Activated CD4-positive, CD25-positive, alpha-beta regulatory T cell (primary cell): ENCODE results near the gene TTC13.
"Not testable (repeated sequence)": the region's sequence is repeated elsewhere in the genome, so short reads cannot be mapped to it uniquely, and the experiment has no call there.

Source experiments
- DNase-seq, 4 experiments: peaks; one replicate each; lab custom pipeline; 2025; lab: John Stamatoyannopoulos, UW

The TTC13 gene

DNA sequence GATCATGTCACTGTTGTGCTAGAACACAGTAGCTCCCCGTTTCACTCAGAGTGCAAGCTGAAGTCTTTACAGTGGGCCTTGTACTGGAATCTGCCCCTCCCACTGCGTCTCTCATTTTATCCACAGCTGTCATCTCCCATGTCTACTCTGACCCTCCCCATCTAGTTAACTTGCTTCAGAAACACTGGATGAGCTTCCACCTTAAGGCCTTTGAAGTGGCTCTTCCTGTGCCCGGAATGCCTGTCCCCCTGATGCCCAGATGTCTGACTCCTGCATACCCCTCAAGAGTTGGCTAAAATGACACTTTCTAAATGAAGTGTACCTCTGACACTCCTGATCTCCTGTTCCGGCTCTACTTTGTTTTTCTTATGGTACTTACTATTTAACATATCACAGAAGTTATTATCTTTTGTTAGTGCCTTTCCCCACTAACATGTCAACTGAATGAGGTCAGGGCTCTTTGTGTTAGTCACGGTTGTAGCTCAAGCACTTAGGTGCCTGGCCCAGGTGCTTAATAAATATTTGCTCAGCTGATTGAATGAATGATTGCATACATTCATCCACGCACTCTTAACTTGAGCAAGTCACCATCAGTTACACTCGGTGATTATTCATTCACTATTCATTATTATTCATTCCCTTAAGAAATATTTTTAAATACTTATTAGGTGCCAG, 13.6 kb upstream of the TTC13 start:
- DNase-seq: no peak

DNA sequence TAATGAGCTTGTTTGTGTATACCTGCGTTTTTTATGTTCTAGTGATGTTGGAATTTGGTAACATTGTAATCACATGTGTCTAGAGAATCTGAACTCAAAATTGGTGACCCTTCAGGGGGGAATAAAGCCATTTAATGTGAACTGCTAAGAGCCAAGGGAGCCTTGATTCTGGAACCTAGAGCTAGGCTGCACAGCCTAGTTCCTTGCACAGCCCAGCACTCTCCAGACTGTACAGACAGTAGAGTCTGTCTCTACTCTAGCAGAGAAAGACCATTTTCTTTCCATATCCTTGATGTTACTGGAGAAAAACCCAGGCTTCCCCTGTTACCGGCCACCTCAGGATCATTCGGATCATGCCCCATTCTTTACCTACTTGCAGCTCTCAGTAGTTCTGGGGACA, 8.8 kb upstream of the TTC13 start:
- no peak for DNase-seq

DNA sequence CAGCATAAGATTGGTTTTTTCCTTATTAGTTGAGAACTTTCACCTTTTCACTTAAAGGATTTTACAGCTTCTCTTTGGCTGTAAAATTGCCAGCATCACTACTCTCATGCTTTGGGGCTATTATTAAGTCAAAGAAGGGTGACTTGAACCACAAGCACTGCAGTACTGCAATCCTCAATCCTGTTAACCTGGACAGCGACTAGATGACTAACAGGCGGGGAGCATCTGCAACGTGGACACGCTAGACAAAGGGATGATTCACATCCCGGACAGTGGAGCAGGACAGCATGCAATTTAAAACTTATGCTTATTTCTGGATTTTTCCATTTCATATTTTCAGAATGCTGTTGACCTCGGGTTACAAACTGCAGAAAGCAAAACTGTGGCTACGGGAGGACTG, 8.3 kb upstream of the TTC13 start:
- no peak for DNase-seq

DNA sequence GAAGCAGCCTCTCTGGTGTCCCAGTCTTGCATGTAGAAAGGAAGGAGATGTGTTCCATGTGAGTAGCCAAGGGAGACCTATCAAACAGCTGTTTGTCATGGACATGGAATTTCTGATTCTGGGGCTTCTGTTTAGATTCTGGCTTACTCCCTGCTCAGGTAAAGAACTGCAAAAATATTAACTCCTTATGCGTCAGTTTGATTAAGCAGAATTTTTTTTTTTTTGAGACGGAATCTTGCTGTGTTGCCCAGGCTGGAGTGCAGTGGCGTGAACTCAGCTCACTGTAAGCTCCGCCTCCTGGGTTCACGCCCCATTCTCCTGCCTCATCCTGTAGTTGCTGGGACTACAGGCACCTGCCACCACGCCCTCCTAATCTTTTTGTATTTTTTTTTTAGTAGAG, 7.0 kb upstream of the TTC13 start:
- DNase-seq: no peak

DNA sequence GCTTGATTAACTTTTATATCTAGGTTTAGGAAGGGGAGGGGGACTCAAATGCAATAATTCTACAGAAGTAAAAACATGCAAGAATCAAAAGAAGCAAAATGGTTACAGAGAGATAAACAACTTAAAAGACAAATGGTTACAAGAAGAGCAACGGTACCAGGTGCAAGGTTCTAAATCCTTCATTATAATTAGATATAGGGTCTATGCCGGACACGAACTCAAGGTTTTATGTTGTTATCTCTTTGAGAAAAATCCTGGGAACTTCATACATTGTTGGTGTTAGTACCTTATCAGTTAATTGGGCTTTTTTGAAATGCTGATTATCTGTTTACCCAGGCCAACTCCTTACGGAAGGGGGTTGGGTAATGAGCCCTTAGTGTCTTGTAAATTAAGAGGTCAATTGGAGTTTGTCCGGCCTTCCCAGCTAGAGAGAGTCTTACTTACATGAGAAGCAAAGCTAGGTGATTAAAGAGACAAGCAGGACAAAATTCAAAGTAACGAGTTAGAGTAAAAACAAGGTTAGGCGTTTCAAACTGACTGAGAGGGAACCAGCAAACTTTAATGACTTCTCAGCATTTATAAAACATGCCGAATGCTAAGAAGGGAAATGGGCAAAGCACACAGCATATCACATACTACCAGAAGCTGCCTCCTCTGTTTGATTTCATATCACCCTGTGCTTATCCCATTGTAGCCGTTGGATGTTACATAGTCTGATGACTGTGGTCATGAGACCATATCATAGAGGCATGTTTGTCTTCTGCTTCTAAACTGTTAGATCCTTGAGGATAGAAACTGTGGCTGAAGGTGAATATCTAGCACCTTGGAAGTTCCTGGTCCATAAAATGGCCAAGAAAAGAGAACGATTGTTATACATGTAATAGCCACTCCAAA, 6.2 kb upstream of the TTC13 start:
- DNase-seq: not testable (repeated sequence)

DNA sequence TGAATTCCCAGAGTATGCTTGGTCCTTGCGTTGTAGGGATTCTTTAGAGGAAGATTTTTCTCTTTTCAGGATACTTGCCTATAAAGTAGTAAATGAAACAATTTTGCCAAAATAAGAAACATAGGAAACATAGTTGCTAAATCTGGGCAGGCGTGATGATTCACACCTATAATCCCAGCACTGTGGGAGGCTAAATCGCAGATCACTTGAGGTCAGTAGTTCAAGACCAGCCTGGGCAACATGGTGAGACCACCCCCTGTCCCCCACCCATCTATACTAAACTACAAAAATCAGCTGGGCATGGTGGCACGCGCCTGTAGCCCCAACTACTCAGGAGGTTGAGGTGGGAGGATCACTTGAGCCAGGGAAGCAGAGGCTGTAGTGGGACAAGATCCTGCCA, 5.2 kb upstream of the TTC13 start:
- no peak for DNase-seq

DNA sequence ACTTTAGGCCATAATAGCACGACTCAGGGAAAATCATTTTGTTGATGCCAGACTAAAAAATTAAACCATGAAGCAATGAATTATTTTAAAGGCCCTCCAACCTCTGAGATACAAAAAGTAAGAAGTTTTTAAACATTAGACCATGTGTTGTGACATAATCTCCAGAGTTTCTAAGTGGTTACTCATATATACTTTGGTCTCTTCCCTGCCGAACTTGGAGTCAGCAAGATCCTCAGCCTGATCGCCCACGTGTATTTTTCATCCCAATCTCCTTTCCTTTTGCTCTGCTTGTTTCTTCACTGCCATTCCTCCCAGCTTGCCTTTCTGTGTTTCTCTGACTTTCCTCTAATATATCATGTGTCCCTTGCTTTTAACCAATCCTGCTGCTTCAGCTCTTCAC, 4.0 kb upstream of the TTC13 start:
- no peak for DNase-seq

DNA sequence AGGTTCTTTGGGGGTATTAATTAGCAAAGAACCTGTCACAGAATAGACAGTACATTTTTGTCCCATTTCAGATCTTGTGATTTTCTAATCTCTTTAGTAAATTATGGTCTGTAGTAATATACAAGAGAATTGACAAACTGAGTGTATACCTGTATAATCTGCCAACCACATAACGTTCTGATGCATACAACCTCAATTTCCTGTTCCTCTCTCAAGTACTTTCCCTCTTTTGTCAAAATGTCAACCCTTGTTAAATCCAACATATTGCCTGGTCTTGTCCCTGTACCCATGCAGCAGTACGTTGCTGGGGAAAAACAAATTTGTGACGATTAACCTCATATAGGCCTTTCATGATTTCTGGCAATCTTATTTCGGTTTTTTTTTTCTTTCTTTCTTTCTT, 1.3 kb upstream of the TTC13 start:
- no peak for DNase-seq

DNA sequence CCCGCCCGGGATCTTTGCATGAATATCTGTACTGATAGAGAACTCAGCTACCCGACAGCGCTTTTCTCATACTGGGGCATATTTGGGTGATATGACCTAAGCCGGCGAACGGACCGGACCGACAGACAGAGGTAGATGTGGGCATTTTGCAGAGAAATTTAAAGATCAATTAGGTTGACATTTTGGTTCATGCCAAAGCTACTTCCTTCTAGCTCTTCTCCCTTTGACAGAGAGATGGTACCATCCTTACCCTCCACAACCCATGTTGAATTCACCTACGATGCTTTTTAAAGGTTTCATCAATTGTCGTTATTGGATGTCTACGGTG, 692 bp upstream of the TTC13 start:
- no peak for DNase-seq

DNA sequence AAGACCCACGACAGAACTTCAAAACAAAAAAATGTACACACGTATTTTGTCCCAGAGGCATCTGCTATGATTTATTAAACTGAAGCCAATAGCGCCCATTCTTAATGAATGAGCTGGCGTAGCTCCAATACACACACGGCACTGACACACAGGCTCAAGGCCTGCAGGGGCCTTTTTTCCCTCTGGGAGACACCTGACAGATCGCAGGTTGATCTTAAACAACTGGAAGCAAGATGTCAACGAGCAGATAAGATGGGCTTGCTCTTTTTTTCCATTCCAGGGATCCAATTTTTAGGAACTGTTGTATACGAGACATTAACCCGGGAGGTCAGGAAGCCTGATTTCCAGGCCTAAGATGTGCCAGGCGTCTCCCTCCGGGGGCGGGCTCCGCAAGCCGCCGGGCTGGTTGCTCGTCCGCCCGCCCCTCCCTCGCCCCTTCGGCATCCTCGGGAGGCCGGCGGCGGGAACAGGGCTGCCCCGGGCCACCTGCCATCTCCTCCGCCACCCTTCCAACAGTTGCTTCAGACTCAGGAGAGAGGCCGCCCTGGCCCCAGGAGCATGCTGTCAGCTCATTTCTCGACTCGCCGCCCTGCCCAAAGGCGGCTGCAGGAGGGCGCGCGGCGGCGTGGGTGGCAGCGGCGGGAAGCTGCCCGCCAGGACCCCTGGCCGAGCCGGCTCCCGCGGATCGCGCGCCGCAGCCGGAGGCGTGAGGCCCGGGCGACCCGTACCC, 735 bp downstream of the TTC13 start:
- DNase-seq: peak in 1 of 4 experiments; percentile 10

DNA sequence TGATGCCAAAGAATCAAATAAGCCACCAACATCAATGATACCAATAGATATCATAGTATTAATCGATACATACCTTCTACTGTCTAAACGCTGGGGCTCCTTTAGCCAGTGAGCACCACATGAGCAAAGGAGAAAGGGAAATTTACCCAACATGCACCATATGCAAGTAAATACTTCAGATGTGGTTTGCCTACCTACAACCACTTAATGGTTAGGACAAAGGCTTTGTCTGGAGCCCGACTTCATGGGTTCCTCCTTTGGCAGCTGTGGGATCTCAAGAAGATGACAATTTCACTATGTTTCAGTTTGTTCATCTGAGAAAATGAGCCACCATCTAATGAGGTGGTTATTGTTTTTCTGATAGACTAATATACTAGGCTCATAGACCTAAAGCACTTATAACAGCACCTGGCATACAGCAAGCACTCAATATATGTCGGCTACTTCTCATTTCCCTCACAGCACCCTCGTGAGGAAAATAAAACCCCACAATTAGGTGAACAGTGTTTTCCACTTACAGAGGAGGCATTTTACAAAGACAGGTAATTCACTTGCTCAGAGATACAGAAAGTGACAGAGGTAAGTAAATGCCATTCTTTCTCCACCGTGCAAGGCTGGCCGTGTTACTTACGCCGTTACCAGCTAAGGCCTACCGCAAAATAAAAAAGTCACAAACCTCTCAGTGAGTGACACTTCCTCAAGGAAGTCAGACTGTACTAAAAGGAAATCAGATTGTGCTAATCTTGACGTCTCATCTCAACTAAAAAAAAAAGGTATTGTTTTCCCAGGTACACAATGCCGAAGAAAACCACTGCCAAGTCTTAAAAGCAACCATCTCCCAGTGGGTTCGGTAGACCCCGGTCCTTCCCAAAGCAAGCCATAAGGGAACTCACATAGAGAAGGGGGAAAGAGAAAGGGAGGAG, 1.6 kb downstream of the TTC13 start:
- peak in 1 of 4 experiments; percentile 2 for DNase-seq

DNA sequence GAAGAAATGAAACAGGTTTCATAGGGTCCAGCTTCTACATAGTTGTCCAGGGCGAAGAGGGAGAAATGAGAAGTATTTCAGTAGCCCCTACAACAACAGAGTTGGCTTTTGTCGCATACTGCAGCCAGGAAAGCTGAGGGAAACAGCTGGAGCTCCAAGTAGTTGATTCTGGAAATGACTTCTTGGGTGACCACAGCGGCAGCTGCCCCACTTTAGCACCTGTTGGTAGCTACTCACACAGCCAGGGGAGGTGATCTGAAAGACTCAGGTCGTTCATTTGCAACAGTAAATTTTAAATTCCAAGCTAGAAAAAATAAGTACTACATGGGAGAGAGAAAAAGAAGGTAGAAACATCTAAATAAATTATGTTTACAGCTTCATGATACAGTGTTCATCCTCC, 2.3 kb downstream of the TTC13 start:
- no peak for DNase-seq

DNA sequence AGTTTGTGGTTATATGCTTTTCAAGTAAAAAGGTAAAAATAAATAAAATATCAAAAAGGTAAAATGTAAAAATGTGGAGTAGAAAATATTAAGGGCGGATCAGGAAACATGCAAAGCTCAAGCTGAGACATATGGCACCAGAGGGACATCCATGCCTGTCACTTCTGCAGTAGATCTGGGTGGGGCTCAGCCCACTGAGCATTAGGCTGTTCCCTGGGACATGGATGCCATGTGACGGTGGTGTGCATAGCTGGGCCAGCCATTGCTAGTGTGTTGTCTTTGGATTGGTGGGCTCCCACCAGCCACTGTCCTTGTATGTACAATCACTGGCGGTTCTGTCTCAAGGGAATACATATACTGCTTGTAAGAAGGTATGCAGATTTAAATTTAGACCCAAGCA, 3.0 kb downstream of the TTC13 start:
- DNase-seq: no peak

DNA sequence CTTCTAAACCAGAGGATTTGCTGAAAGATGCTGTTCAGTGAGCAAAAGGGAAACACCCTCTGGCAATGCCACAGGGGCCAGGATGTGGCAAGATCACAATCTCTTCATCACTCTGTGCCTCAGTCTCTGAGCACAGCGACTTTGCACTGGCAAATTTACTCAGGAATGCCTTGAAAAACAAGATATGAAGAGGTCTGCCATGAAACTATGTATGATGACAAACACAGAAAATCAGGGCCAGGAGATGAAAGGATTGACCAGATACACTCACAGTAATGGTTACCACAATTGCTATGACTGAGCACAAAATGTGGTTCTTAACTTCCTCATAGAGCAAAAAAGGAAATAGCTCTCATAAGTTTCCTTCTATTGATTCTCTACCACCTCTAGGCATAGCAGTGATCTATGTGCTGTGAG, 5.8 kb downstream of the TTC13 start:
- DNase-seq: peak in 2 of 4 experiments; percentile 10 to 23

DNA sequence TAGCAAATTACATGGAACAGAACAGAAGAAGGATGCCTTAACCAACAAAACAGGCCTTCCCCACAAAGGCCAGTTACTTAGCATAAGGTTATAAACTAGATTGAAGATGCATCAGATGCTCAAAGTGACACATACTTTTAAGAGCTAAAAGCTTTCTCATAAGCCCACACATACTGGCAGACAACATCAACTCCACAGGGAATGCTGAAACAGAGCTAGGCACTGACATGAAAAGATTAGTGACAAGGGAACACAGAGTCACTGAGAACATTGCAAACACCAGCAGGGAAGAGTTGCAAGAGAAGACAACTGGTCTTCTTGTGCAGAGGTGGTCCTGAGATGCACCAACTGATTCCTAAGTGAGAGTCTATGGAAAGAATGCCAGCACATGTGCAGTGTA, 6.9 kb downstream of the TTC13 start:
- DNase-seq: no peak

DNA sequence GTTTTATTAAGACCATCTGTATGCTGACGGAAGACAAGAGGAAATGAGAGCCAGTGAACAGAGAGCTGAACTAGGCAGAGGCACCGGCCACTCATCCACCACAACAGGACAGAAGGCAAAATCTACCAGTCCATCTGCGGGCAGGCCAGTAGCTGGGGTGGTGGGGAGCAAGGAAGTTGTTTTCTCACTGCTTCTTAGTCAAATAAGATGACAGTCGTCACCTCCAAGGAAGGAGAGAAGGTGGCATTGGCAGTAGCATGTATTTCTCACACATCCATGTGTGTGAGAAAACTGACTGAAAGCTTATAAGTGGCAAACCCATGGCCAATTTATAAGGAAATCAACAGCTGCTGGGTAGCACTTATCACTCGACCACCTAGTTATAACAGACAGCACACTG, 8.2 kb downstream of the TTC13 start:
- DNase-seq: no peak

DNA sequence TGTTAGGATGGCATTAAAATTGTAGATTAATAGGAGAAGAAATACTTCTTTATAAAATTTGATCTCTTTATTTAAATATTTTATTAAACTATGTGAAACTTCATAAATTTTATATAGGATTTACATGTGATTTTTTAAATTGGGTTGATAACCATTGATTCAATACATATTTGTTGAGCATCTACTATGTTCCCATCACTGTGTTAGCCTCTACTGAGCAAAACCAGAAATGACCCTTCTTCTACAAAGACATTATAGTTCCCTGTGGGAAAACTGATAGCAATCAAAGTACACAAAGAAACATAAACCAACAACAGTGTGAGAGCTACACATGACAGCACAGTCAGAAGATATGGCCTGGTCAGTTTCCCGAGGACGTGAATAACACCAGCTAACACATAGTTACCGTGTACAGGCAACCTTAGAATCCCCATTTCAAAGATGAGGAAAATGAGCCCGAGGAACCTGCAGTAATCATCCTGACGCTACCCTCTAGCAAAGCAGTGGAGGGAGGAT, 12.2 kb downstream of the TTC13 start:
- DNase-seq: no peak

DNA sequence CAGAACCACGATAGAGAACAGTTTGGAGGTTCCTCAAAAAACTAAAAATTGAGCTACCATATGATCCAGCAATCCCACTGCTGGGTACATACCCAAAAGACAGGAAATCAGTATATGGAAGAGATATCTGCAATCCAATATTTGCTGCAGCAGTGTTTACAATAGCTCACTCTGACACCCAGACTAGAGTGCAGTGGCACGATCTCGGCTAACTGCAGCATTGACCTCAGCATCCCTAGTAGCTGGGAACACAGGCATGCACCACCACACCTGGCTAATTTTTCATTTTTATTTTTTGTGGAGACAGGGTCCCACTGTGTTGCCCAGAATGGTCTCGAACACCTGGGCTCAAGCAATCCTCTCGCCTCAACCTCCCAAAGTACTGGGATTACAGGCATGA, 13.1 kb downstream of the TTC13 start:
- no peak for DNase-seq

DNA sequence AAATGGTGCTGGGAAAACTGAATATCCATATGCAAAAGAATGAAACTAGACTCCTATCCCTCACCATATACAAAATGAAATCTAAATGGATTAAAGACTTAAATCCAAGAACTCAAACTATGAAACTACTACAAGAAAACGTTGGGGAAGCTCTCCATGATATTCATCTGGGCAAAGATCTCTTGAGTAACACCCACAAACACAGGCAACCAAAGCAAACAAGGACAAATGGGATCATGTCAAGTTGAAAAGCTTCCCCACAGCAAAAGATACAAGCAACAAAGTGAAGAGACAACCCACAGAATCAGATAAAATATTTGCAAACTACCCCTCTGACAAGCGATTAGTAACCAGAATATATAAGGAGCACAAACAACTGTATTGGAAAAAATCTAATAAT, 13.8 kb downstream of the TTC13 start:
- no peak for DNase-seq

DNA sequence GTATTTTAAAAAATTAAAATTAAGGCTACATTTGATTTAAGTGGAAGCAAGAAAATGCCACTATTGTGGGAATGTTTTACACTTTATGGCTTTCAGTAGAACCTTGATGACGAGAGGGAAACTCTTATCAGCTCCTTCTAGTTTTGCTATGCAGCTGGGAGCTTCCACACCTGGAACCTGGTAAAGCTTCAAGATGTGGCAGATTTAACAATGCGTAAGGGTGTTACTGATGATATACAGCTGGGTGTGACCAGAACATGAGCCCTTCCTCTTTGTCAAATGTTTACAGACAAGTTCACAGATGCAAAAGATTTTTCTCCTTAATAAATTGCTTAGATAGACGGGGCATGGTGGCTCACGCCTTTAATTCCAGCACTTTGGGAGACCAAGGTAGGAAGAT, 20.3 kb downstream of the TTC13 start:
- DNase-seq: no peak

DNA sequence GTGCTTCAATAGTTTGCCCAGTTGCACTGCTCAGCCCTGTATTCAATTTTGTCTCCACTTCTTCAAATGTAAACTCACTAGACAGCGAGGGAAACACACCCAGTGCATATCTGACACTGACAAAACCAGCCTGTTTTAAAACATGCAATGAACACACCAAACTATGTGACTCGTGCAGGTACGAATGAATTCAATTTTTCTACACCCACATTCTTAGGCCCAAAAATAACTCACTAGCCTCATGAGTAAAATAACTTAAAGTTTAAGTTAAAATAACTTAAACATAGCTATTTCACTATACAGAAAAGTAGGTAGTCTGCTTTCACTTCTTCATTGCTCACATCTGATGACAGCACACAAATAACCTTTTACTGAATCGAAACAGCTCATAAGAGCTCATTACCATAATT, 21.1 kb downstream of the TTC13 start:
- DNase-seq: no peak

DNA sequence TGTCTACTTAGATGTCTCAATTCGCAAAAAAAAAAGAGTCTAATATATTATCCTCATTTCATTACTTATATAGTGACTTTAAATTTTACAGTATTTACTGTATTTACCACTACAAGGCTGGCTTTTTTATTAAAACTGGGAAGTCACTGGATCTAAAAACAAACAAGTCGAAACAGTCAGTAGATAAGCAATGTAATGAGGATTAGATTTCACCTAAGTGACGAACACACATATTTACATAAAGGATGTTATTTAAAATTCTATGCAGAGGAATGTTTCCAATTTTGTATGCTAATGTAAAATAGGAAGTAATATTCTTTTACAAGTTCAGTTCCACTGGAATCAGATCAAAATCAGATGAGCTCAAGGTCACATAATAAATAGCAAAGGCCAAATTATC, 28.3 kb downstream of the TTC13 start:
- DNase-seq: no peak
